Activated naive CD8-positive, alpha-beta T cell treated with anti-CD3 and anti-CD28 coated beads, Interleukin-2, amount 10 ng/mL, durations not matched to agents 7 days and 5 days (primary cell): ENCODE measurements around the gene WDR7. TPM values are rescaled to one million over a fixed set of nuclear protein-coding genes. Genes with fewer than 3 reads are reported as not detected.

Source experiments
- total RNA-seq, 2 experiments: library from RNA; stranded (reverse); gene quantifications; one replicate each; pipeline ENCODE4 v1.2.3, GENCODE V29; 2021

WDR7 gene
- total RNA-seq, 2 experiments from 2014 or later, result 42.8 to 43.1 TPM

Other genes with a start within 250 kb of the WDR7 start
- gene TXNL1, start 12.8 kb upstream of the WDR7 start, total RNA-seq, result 10 to 100 TPM; 45.3 to 50.6 TPM